Skeletal muscle satellite cell (primary cell): ENCODE results near the gene NPLOC4.
A peak's percentile ranks its signal among the peaks of the same experiment; 100 is the strongest.
"Not testable (repeated sequence)": the region's sequence is repeated elsewhere in the genome, so short reads cannot be mapped to it uniquely, and the experiment has no call there.

Experiments used
- H3K27me3 ChIP-seq: 2 replicates; pipeline ENCODE4 v1.7.0; 2013; ENCODE audit warnings: low read length; ENCODE audit not compliant: control insufficient read depth, insufficient read depth
- H3K36me3 ChIP-seq: 2 replicates; pipeline ENCODE4 v1.7.0; 2013; ENCODE audit warnings: mild to moderate bottlenecking, control low read depth, low read length; ENCODE audit not compliant: insufficient read depth
- H3K4me1 ChIP-seq: 2 replicates; pipeline ENCODE4 v1.7.0; 2013; ENCODE audit warnings: low read length; ENCODE audit not compliant: control insufficient read depth, insufficient read depth
- H3K4me2 ChIP-seq: 2 replicates; pipeline ENCODE4 v1.7.0; 2013; ENCODE audit warnings: mild to moderate bottlenecking, low read length
- H3K4me3 ChIP-seq: 2 replicates; pipeline ENCODE4 v1.7.0; 2013; ENCODE audit warnings: low read length
- H3K9ac ChIP-seq: 2 replicates; pipeline ENCODE4 v1.7.0; 2013; ENCODE audit warnings: mild to moderate bottlenecking, low read depth, low read length, moderate library complexity
- H3K9me3 ChIP-seq: replicated peaks from 2 replicates; pipeline ENCODE4 v1.7.0; 2013; ENCODE audit warnings: mild to moderate bottlenecking, control low read depth, low read length

Gene NPLOC4

DNA sequence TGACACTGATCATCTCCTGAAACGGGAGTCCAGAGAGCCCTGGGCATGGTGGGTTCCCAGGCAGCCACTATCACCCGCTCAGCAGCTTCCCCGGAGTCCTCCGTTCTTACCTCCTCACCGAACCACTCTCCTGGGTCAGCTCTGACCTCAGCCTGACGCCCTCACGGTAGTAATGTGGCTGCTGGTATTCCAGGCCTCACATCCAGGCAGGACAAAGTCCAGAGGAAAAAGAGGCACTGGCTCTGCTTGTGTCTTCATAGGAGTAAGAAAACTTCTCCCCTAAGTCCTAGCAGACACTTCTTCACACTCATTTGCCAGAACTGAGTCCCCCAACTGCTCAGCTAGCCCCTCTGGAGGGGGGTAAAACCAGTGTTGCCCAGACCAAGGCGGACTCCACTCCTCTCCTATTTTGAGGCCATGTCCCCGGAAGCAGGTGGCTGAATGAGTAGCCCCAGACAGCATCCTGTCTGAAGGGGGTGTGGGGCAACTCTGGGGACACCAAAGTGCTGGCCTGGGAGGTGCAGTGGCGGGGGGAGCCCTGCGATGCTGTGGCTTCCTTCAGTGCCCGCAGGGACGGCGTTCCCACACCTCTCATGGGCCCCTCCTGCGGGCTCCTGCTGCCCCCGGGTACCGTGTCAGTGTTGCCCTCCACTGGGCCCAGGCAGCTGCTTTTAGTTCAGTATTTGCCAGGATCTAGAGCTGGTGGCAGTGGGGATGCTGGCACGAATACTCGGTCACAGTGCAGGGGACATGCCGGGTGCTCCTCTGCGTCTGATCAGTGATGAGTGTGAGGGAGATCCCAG lies 103.4 kb downstream of the NPLOC4 start:
- Histone ChIP-seq H3K4me3 (no peak overlapping the region), H3K27me3 (peaks cover 25% of the 10 kb centered on the region), H3K9ac (no peak overlapping the region), H3K36me3 (peaks cover 3% of the 10 kb centered on the region), H3K4me1 (peaks cover 5% of the 10 kb centered on the region), H3K4me2 (no peak overlapping the region), H3K9me3 (no peaks in the 10 kb centered on the region)

DNA sequence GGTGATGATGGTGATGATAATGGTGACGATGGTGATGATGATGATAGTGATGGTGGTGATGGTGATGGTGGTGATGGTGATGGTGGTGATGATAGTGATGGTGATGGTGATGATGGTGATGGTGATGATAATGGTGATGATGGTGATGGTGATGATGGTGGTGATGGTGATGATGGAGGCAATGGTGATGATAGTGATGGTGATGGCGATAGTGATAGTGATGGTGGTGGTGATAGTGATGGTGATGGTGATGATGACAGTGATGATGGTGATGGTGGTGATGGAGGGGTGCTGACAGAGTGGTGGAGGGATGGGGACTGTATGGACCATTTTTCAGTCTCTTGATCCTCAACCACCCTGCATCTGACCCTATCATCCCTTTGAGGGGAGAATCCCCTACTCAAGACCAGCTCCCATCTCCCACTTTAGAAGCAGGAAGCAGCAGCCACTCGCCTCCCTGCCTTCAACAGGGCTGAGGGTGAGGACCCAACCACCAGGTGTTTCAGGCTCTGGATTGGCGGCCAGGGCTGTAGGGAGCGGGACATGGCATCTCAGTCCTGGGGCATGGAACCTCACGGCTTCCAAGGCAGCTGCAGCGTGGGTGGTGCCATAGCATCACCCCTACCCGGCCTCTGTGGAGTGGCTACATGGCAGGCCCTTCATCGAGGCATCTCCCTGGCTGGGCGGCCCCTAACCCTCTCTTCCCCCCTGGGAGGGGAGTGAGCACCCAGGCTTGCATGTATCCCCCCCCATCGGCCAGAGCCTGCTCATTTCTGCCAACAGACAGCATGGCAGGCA lies 104.2 kb downstream of the NPLOC4 start:
- Histone ChIP-seq H3K27me3 (peaks cover 32% of the 10 kb centered on the region), H3K4me2 (no peak overlapping the region), H3K4me1 (peaks cover 9% of the 10 kb centered on the region), H3K9me3 (no peaks in the 10 kb centered on the region), H3K9ac (no peak overlapping the region), H3K4me3 (no peak overlapping the region), H3K36me3 (no peaks in the 10 kb centered on the region)

DNA sequence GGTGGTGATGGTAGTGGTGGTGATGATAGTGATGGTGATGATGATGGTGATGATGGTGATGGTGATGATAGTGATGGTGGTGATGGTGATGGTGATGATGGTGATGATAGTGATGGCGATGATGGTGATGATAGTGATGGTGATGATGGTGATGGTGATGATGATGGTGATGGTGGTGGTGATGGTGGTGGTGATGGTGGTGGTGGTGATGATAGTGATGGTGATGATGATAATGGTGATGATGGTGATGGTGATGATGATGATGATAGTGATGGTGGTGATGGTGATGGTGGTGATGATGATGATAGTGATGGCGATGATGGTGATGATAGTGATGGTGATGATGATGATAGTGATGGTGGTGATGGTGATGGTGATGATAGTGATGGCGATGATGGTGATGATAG lies 104.9 kb downstream of the NPLOC4 start:
- not testable (repeated sequence) for H3K4me3 ChIP-seq, H3K4me2 ChIP-seq, H3K9me3 ChIP-seq, H3K36me3 ChIP-seq, H3K9ac ChIP-seq
- Histone ChIP-seq H3K27me3 (peaks cover 33% of the 10 kb centered on the region), H3K4me1 (peaks cover 11% of the 10 kb centered on the region)

DNA sequence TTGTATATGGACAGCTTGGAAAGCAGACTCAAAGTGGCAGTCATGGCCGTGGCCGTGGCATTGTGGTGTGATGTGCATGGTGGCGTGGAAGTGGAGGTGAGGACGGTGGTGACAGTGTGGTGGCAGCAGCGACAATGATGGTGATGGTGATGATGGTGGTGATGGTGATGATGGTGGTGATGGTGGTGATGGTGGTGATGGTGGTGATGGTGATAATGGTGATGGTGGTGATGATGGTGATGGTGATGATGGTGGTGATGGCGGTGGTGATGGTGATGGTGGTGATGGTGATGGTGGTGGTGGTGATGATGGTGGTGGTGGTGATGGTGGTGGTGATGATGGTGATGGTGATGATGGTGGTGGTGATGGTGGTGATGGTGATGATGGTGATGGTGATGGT lies 105.9 kb downstream of the NPLOC4 start:
- not testable (repeated sequence) for H3K9me3 ChIP-seq, H3K4me3 ChIP-seq, H3K36me3 ChIP-seq, H3K4me2 ChIP-seq, H3K9ac ChIP-seq
- Histone ChIP-seq H3K27me3 (peaks cover 23% of the 10 kb centered on the region), H3K4me1 (peaks cover 11% of the 10 kb centered on the region)

DNA sequence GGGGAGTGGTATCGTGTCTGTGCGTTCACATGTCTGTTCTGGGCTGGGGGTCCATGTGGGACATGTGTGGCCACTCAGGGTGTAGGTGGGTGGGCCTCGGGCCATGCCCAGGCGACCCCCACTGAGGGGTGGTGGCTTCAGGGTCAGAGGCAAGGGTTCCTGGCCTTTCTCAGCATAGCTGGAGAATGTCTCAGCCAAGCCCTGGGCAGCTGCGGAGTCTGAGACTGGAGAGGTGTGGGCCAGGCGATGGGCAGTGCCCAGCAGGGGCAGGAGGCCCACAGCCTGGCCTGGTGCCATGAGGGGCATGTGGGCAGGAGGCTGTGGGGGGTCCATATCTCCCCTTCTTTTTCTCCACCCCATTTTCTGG lies 107.5 kb downstream of the NPLOC4 start:
- peaks cover 26% of the 10 kb centered on the region for H3K27me3 ChIP-seq
- no peak overlapping the region for H3K4me2 ChIP-seq
- H3K9me3 ChIP-seq, result no peaks in the 10 kb centered on the region
- no peak overlapping the region for H3K9ac ChIP-seq
- H3K4me1 ChIP-seq, result peaks cover 11% of the 10 kb centered on the region
- no peaks in the 10 kb centered on the region for H3K36me3 ChIP-seq
- no peak overlapping the region for H3K4me3 ChIP-seq

DNA sequence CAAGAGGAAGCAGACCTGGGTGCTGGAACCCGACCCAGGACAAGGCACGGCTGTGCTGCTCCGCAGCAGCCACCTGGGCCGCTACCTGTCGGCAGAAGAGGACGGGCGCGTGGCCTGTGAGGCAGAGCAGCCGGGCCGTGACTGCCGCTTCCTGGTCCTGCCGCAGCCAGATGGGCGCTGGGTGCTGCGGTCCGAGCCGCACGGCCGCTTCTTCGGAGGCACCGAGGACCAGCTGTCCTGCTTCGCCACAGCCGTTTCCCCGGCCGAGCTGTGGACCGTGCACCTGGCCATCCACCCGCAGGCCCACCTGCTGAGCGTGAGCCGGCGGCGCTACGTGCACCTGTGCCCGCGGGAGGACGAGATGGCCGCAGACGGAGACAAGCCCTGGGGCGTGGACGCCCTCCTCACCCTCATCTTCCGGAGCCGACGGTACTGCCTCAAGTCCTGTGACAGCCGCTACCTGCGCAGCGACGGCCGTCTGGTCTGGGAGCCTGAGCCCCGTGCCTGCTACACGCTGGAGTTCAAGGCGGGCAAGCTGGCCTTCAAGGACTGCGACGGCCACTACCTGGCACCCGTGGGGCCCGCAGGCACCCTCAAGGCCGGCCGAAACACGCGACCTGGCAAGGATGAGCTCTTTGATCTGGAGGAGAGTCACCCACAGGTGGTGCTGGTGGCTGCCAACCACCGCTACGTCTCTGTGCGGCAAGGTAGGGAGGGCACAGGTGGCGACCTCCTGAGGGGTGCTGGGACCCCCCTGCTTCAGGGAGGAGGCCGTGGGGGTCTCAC lies 108.1 kb downstream of the NPLOC4 start:
- H3K4me1 ChIP-seq, result peaks cover 10% of the 10 kb centered on the region

DNA sequence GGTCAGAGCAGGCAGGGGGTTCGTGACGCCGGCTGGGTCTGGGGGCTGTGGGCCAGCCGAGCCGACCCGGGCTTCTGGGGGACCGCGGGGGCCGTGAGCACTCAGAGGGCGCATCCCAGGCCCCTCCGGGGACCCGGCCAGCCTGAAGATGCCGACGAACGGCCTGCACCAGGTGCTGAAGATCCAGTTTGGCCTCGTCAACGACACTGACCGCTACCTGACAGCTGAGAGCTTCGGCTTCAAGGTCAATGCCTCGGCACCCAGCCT lies 108.6 kb downstream of the NPLOC4 start:
- Histone ChIP-seq H3K36me3 (no peaks in the 10 kb centered on the region), H3K27me3 (peaks cover 28% of the 10 kb centered on the region), H3K4me2 (no peak overlapping the region), H3K4me1 (peaks cover 14% of the 10 kb centered on the region), H3K9ac (no peak overlapping the region), H3K9me3 (no peaks in the 10 kb centered on the region), H3K4me3 (no peak overlapping the region)

More for the DNA sequence above, 108.1 kb downstream of the NPLOC4 start:
- Histone ChIP-seq H3K4me2 (no peak overlapping the region), H3K9ac (no peak overlapping the region), H3K36me3 (no peaks in the 10 kb centered on the region), H3K4me3 (no peak overlapping the region), H3K9me3 (no peaks in the 10 kb centered on the region), H3K27me3 (peaks cover 28% of the 10 kb centered on the region)

DNA sequence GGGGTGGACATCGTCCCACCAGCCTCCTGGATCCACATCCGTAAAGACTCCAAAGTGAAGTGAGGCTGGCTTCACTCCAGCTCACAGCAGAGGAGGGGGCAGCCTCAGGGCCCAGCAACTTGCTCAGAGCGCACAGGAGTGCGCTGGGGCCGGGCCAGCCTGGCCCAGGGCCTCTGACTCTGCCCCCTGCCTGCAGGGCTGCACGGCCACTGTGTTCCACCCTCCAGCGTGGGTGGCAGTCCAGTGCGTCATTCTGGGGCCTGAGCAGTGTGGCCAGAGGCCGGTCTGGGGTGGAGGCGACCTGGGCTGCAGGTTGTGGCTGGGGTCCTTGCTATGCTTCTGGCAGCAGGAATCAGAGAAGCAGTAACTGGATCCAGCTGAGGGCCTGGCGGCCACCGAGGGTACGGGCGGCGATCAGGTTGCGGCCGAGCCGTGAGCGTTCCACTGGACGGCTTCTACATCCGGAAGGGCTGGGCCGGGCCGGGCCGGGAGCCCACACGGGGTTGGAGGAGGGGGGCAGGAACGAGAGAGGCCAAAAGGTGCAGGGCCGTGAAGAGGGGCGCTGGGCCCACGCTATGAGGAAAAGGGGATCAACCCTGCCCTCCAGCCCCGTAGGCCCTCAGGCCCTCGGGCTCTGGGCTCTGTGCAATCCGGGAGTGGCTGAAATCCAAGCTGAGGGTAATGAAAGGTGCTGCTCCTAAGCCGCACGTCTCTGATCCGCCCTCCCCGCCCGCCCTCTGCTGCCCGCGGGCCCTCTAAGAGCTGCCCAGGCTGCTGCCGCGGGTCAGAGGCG lies 109.1 kb downstream of the NPLOC4 start, which contains the start of gene FSCN2:
Gene FSCN2 (plus strand): TSS at position 787 of the 793 bp plus-strand sequence. CDS start 155 bp downstream, outside the sequence.
- Histone ChIP-seq H3K36me3 (no peaks in the 10 kb centered on the region), H3K4me1 (peaks cover 19% of the 10 kb centered on the region), H3K9ac (no peak within 1 kb of the TSS), H3K27me3 (peaks cover 28% of the 10 kb centered on the region), H3K9me3 (no peaks in the 10 kb centered on the region), H3K4me3 (no peak within 1 kb of the TSS), H3K4me2 (peak within 1 kb of the TSS; percentile 44)

DNA sequence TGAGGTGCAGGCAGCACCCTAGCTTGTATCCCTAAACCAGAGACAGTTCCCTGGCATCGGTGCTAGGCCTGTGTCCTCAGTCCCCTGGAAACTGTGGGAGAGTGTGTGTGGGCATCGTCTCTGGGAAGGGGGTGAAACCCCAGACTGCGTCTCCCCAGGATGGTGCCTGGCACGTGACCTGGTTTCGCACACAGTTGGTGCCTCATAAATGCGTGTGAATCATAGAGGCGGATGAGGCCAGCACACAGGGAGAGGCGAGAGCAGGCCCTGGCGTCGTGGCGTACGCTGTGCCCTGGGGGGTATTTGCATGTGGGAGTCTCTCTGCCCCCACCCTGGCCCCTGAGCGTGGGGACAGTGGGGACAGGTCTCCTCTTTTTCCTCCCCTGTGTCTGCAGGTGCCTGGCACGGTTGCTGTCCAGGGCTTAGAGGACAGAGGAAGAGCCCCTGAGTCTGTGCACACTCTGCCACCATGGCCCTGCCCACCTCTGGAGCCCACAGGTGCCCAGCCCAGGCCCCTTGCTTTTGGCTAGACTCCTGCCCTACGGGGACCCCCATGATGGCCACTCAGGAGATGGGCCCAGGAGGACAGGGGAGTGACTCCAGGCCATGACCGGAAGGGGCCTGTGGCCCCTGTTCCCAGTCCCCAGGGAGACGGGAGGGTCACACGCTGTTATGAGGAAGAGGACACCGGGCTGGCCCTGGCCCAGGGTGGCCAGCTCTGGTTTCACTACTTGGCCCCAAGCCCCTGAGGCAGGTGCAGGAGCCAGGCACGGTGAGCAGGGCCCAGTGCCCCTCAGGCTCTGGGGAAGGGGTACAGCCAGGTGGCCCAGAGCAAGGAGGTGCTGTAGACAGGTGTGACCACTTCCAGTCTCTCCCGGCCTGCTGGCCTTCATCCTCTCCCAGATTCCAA lies 110.0 kb downstream of the NPLOC4 start:
- Histone ChIP-seq H3K4me2 (peak overlapping the region; percentile 44), H3K4me1 (peaks cover 19% of the 10 kb centered on the region), H3K4me3 (no peak overlapping the region), H3K9ac (no peak overlapping the region), H3K36me3 (no peaks in the 10 kb centered on the region), H3K27me3 (peaks cover 28% of the 10 kb centered on the region), H3K9me3 (no peaks in the 10 kb centered on the region)

DNA sequence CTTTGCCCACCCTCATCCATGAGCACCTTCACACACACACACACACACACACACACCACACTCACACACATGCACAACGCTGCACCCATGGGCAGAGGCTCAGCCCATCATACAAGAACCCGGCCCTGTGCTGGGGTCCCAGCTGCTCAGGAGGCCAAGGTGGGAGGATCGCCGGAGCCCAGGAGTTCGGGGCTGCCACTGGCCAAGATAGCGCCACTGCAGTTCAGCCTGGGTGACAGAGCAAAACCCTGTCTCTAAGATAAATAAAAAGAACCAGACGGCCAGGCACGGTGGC lies 112.1 kb downstream of the NPLOC4 start:
- peaks cover 28% of the 10 kb centered on the region for H3K27me3 ChIP-seq
- H3K36me3 ChIP-seq, result no peaks in the 10 kb centered on the region
- H3K9me3 ChIP-seq, result no peaks in the 10 kb centered on the region

More for the DNA sequence above, 112.1 kb downstream of the NPLOC4 start:
- no peak overlapping the region for H3K4me2 ChIP-seq
- no peak overlapping the region for H3K9ac ChIP-seq
- H3K4me3 ChIP-seq, result no peak overlapping the region
- H3K4me1 ChIP-seq, result peaks cover 19% of the 10 kb centered on the region
